Measurements from ENCODE around the gene AP1S1.
A peak's percentile ranks its signal among the peaks of the same experiment; 100 is the strongest.

AP1S1 gene

DNA sequence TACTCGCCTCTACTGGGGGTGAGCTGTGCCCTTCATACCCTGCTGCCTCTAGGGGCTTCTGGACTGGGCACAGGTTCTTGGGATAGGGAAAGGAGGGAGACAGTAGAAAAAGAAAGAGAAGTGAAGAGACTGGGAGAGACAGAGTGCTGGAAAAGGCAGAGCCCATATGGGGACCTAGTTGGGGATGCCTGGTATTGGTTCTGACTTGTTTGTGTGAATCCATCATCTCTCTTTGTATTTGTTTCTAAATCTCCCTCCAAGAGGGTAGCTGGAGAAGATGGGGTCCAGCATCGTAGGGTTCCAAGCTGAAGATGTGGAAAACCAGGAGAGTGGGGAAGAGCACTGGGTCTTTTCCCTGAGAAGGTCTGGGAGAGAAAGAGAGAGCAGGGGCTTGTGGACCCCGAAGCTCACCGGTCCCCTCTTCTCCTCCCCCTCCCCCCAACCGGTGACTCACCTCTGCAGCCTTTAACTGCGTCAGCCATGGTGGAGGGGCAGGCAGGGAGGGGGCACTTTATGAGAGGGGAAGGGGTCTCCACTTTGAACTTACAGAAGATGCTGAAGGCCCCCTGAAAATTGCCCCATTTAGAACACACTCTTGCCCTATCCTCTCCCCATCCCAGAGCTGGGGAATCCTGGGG, 14.3 kb downstream of the AP1S1 start:
- TF ChIP-seq, protein P1, sequence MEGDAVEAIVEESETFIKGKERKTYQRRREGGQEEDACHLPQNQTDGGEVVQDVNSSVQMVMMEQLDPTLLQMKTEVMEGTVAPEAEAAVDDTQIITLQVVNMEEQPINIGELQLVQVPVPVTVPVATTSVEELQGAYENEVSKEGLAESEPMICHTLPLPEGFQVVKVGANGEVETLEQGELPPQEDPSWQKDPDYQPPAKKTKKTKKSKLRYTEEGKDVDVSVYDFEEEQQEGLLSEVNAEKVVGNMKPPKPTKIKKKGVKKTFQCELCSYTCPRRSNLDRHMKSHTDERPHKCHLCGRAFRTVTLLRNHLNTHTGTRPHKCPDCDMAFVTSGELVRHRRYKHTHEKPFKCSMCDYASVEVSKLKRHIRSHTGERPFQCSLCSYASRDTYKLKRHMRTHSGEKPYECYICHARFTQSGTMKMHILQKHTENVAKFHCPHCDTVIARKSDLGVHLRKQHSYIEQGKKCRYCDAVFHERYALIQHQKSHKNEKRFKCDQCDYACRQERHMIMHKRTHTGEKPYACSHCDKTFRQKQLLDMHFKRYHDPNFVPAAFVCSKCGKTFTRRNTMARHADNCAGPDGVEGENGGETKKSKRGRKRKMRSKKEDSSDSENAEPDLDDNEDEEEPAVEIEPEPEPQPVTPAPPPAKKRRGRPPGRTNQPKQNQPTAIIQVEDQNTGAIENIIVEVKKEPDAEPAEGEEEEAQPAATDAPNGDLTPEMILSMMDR (IDR thresholded peaks at IDR 0.05): no peak
- Histone ChIP-seq H3K27ac (no peak overlapping the region), H3K4me1 (ENCODE audit: control insufficient read depth in 1 of 2, insufficient read depth in 1 of 2, low read depth in 1 of 2, low read length in 1 of 2) (peaks cover 5 to 26% of the 10 kb centered on the region in 2 experiments), H3K27me3 (peaks cover 100% of the 10 kb centered on the region), H3K4me3 (ENCODE audit: low read depth in 1 of 2, low read length in 1 of 2) (no peak overlapping the region), H3K9me3 (no peaks in the 10 kb centered on the region), H3K36me3 (no peaks in the 10 kb centered on the region)

DNA sequence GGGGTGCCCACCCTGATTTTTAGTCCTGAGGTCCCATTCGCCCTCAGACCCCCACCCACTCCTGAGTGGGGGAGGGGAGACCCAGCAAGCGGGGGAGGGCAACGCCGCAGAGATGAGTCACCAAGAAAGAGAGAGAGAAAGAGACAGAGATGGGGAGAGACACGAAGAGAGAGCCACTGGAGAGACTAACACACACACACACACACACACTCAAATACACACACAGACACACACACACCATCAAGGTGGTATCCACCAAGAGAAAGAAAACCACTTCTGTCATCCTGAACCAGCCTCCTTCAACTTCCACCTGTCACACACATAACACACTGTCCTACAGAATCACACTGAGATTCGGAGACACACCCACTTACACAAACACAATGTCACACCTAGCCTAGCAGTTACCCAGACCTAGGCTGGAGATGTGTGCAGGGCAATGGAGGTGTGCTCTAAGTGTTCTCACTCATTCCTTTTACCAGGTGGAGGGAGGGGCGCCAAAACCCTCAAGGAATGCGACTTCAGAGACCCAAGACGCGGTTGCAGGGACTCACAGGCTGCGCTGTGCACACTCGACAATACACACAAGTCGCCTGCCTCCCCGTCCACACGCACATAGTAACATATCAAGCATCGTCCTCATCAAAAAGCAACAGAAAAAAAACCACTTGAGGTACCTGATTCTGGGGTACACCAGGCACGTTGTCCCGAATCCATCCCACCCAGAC, 15.0 kb downstream of the AP1S1 start:
- TF ChIP-seq, protein P1 (IDR thresholded peaks at IDR 0.05): no peak
- Histone ChIP-seq H3K36me3 (no peaks in the 10 kb centered on the region), H3K9me3 (no peaks in the 10 kb centered on the region), H3K27ac (no peak overlapping the region), H3K4me3 (ENCODE audit: low read depth in 1 of 2, low read length in 1 of 2) (no peak overlapping the region), H3K4me1 (ENCODE audit: control insufficient read depth in 1 of 2, insufficient read depth in 1 of 2, low read depth in 1 of 2, low read length in 1 of 2) (peaks cover 5 to 22% of the 10 kb centered on the region in 2 experiments), H3K27me3 (peaks cover 100% of the 10 kb centered on the region)

DNA sequence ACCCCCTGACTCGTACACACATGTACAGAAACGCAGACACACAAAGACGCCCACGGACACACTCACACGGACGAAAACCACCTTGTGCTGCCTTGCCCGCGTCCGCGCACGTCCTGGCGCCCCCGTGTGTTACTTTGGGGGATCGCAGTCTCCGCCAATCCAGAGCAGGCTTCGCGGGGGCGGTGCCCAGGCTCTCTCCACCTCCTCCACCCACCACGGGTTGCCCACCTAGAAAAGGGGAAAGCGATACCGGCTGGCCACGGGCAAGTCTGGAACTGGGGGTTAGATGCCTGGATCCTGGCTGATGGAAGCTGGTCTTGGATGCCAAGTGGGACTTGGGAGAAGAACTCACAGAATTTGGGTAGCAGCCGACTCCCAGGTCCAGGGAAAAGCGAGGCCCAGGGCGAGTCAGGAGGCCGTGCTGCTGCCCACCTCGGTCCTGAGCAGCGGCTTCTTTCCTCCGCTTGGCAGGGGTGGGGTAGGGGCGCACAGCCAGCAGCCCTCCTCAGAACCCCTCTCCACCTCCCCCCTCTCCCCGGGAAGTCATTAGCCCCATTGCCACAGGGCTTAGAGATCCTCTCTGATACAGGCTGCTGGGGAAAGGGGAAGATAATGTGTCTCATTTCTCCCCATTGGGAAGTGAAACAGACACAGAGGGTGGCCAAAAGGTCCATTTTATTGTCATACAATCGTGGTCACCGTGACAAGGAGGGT, 15.7 kb downstream of the AP1S1 start:
- Histone ChIP-seq H3K27ac (no peak overlapping the region), H3K27me3 (peaks cover 100% of the 10 kb centered on the region), H3K4me1 (ENCODE audit: control insufficient read depth in 1 of 2, insufficient read depth in 1 of 2, low read depth in 1 of 2, low read length in 1 of 2) (peaks cover 5 to 22% of the 10 kb centered on the region in 2 experiments), H3K9me3 (no peaks in the 10 kb centered on the region), H3K4me3 (ENCODE audit: low read depth in 1 of 2, low read length in 1 of 2) (no peak overlapping the region), H3K36me3 (no peaks in the 10 kb centered on the region)
- TF ChIP-seq, protein P1 (IDR thresholded peaks at IDR 0.05): peak; percentile 76

DNA sequence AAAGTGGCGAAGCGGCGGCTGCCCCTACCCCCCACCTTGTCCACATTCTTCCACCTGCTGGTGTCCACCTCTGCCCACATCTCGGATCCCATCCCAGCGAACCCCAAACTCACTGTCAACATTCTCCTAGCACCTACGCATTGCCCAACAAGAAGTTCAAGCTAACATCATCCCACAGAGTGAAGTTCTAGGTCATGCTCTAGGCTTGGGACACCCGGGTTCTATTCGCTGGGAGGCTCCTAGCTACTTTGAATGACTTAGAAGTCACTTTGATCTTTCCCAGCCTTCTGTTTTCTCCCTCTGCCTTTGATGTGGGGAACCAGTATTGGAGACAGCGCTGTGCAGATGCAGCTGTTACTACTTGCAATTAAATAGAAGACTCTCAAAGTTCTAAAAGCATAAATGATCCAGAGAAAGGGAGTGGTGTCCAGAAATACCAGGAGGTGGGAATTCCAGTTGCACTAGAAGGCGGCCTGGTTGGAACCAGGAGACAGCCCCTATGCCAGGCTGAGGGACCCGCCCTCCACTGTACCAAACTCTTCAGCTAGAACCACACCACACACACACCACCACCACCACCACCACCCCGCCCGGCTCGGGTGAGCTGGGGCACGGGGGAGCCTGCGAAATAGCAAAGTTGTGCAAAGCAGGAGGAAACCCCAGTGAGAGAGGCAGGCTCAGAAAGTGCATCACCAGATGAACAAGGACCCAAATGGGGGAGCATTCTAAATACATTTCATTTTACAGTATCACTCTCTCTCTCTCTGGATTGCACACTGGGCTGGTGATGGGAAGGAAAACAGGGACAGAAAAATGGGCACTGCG, 16.6 kb downstream of the AP1S1 start:
- peaks cover 2 to 15% of the 10 kb centered on the region in 2 experiments for H3K4me1 ChIP-seq (ENCODE audit: control insufficient read depth in 1 of 2, insufficient read depth in 1 of 2, low read depth in 1 of 2, low read length in 1 of 2)

More for the DNA sequence above, 16.6 kb downstream of the AP1S1 start:
- Histone ChIP-seq H3K36me3 (no peaks in the 10 kb centered on the region), H3K27me3 (peaks cover 100% of the 10 kb centered on the region), H3K4me3 (ENCODE audit: low read depth in 1 of 2, low read length in 1 of 2) (no peak overlapping the region), H3K27ac (no peak overlapping the region), H3K9me3 (no peaks in the 10 kb centered on the region)
- TF ChIP-seq, protein P1 (IDR thresholded peaks at IDR 0.05): no peak

Data from neutrophil (primary cell).